Astrocyte (in vitro differentiated cells and primary cell): Measurements from ENCODE around the gene CBLIF. TPM values are rescaled to one million over a fixed set of nuclear protein-coding genes. Genes with fewer than 3 reads are reported as not detected.

Experiments
- DNase-seq: peaks from one replicate; pipeline ENCODE4 v3.0.0-alpha.2; 2010; ENCODE audit warnings: low read depth
- FAIRE-seq: peaks from 2 replicates; lab custom pipeline; 2011; peaks lifted over from hg19 to GRCh38; lab: Jason Lieb, UNC
- H2AFZ ChIP-seq: 2 replicates; pipeline ENCODE4 v1.6.0; 2012; ENCODE audit warnings: low read depth, low read length, inconsistent platforms
- H3K27ac ChIP-seq: 2 replicates; pipeline ENCODE4 v1.5.1; 2011; ENCODE audit warnings: low read depth, low read length, inconsistent platforms
- H3K27me3 ChIP-seq: 2 replicates; pipeline ENCODE4 v1.6.0; 2011; ENCODE audit warnings: low read length, inconsistent platforms; ENCODE audit not compliant: insufficient read depth
- H3K36me3 ChIP-seq: 2 replicates; pipeline ENCODE4 v1.5.1; 2011; ENCODE audit warnings: low read length, inconsistent platforms; ENCODE audit not compliant: insufficient read depth
- H3K4me1 ChIP-seq: 2 replicates; pipeline ENCODE4 v1.5.1; 2011; ENCODE audit warnings: low read length, inconsistent platforms; ENCODE audit not compliant: insufficient read depth
- H3K4me2 ChIP-seq: 2 replicates; pipeline ENCODE4 v1.6.0; 2012; ENCODE audit warnings: low read length, inconsistent platforms
- H3K4me3 ChIP-seq: 2 replicates; pipeline ENCODE4 v1.5.1; 2011; ENCODE audit warnings: low read depth, mild to moderate bottlenecking, low read length, inconsistent platforms; ENCODE audit not compliant: insufficient read depth
- H3K79me2 ChIP-seq: 2 replicates; pipeline ENCODE4 v1.6.0; 2012; ENCODE audit warnings: mild to moderate bottlenecking, low read length, inconsistent platforms; ENCODE audit not compliant: insufficient read depth
- H3K9ac ChIP-seq: 2 replicates; pipeline ENCODE4 v1.6.0; 2012; ENCODE audit warnings: mild to moderate bottlenecking, low read length, inconsistent platforms
- H3K9me3 ChIP-seq: 2 replicates; pipeline ENCODE4 v1.5.1; 2012; ENCODE audit warnings: low read depth, mild to moderate bottlenecking, low read length, inconsistent platforms; ENCODE audit not compliant: insufficient read depth
- H4K20me1 ChIP-seq: 2 replicates; pipeline ENCODE4 v1.6.0; 2012; ENCODE audit warnings: low read length, inconsistent platforms; ENCODE audit not compliant: insufficient read depth
- H3K27ac Mint-ChIP-seq: one replicate; pipeline ENCODE4 v1.8.0; 2021; ENCODE audit warnings: mild to moderate bottlenecking, mixed read lengths; ENCODE audit not compliant: unreplicated experiment
- H3K27me3 Mint-ChIP-seq: one replicate; pipeline ENCODE4 v1.8.0; 2021; ENCODE audit warnings: low read depth, mixed read lengths; ENCODE audit not compliant: unreplicated experiment
- H3K36me3 Mint-ChIP-seq: one replicate; pipeline ENCODE4 v1.8.0; 2021; ENCODE audit warnings: low read depth, mixed read lengths; ENCODE audit not compliant: unreplicated experiment
- H3K4me1 Mint-ChIP-seq: one replicate; pipeline ENCODE4 v1.8.0; 2021; ENCODE audit warnings: low read depth, mixed read lengths; ENCODE audit not compliant: unreplicated experiment
- H3K4me3 Mint-ChIP-seq: one replicate; pipeline ENCODE4 v1.8.0; 2021; ENCODE audit warnings: mild to moderate bottlenecking, moderate library complexity, mixed read lengths; ENCODE audit not compliant: unreplicated experiment
- H3K9me3 Mint-ChIP-seq: one replicate; pipeline ENCODE4 v1.8.0; 2021; ENCODE audit warnings: mild to moderate bottlenecking, mixed read lengths; ENCODE audit not compliant: unreplicated experiment
- CTCF ChIP-seq: IDR thresholded peaks from 2 replicates; pipeline ENCODE4 v1.5.1; 2011; ENCODE audit warnings: low read depth, mild to moderate bottlenecking, inconsistent platforms, low read length, moderate library complexity; ENCODE audit not compliant: insufficient read depth
- EZH2 ChIP-seq: IDR thresholded peaks from 2 replicates; pipeline ENCODE4 v1.6.1; 2012; ENCODE audit warnings: mild to moderate bottlenecking, low read length, inconsistent platforms; ENCODE audit not compliant: insufficient read depth
- total RNA-seq: library from RNA; stranded (reverse); gene quantifications from 2 replicates; pipeline ENCODE4 v1.2.1, GENCODE V29; 2021

The CBLIF gene
- total RNA-seq, 1 donor from 2014 or later = not detected

DNA sequence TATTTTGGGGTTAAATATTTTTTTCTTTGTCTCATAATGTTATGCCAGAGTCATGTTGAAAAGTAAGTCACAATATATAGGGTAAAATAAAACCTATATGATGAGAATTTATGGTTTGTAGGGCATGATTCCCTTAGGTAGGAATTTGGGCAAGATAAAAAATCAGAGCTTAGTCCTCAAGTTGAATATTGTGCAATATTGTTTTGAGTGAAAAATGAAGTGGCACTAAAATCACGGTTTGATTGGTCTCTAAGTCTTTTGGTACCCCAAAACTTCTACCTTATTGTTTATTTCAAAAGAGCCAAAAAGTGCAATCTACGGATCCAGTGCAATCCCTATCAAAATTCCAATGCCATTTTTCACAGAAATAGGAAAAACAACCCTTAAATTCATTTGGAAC lies 33.1 kb downstream of the CBLIF start:
- no peak for TF ChIP-seq CTCF
- no peak for TF ChIP-seq EZH2
- Histone ChIP-seq H3K27ac (no peak overlapping the region), H3K4me3 (no peak overlapping the region), H4K20me1 (no peaks in the 10 kb centered on the region), H2AFZ (no peak overlapping the region), H3K36me3 (peaks cover 4% of the 10 kb centered on the region), H3K4me2 (no peak overlapping the region), H3K9me3 (no peaks in the 10 kb centered on the region), H3K9ac (no peak overlapping the region), H3K4me1 (peaks cover 11% of the 10 kb centered on the region), H3K27me3 (no peaks in the 10 kb centered on the region), H3K79me2 (peaks cover 13% of the 10 kb centered on the region)
- Mint-ChIP-seq H3K9me3 (no peaks in the 10 kb centered on the region), H3K4me3 (no peak overlapping the region), H3K36me3 (peaks cover 3% of the 10 kb centered on the region), H3K4me1 (no peaks in the 10 kb centered on the region), H3K27me3 (no peaks in the 10 kb centered on the region), H3K27ac (no peak overlapping the region)
- DNase-seq = no peak
- FAIRE-seq = no peak

DNA sequence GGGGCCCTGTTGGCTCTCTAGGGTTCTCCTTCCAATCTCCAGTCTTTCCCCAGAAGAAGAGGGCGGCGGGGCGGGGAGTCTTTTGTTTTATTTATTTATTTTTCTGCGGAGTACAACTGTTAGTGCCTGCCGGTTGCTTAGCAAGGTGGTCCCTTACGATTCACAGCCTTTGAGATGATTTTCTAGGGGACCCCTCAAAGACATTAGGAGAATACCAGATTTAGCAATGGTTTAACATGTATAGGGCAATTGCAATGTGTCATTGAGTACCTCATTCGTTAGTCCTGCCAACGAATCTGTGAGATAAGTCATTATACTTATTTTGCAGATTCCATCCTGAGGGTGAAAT lies 34.4 kb downstream of the CBLIF start:
- peak overlapping the region; percentile 76 for H3K27ac ChIP-seq
- TF ChIP-seq EZH2 (no peak), CTCF (no peak)
- no peaks in the 10 kb centered on the region for H3K9me3 ChIP-seq
- H3K36me3 ChIP-seq = peaks cover 18% of the 10 kb centered on the region
- H3K27ac Mint-ChIP-seq = peak overlapping the region; percentile 69
- peak overlapping the region; percentile 97 for H3K4me3 ChIP-seq
- peaks cover 1% of the 10 kb centered on the region for H3K36me3 Mint-ChIP-seq
- no peak for FAIRE-seq
- no peaks in the 10 kb centered on the region for H3K4me1 Mint-ChIP-seq
- H2AFZ ChIP-seq = peak overlapping the region; percentile 93
- no peaks in the 10 kb centered on the region for H4K20me1 ChIP-seq
- H3K27me3 Mint-ChIP-seq = no peaks in the 10 kb centered on the region
- H3K4me2 ChIP-seq = peak overlapping the region; percentile 96
- H3K9me3 Mint-ChIP-seq = no peaks in the 10 kb centered on the region
- peaks cover 11% of the 10 kb centered on the region for H3K4me1 ChIP-seq
- H3K27me3 ChIP-seq = no peaks in the 10 kb centered on the region
- H3K4me3 Mint-ChIP-seq = peak overlapping the region; percentile 96
- H3K9ac ChIP-seq = peak overlapping the region; percentile 91
- DNase-seq = no peak
- H3K79me2 ChIP-seq = peaks cover 13% of the 10 kb centered on the region

- Histone ChIP-seq H3K36me3 (peaks cover 19% of the 10 kb centered on the region), H3K79me2 (peaks cover 13% of the 10 kb centered on the region), H3K27me3 (no peaks in the 10 kb centered on the region), H3K4me3 (peak within 1 kb of the TSS; percentile 97), H2AFZ (peak within 1 kb of the TSS; percentile 93), H3K27ac (peak within 1 kb of the TSS; percentile 76), H3K9me3 (no peaks in the 10 kb centered on the region), H3K4me1 (peaks cover 11% of the 10 kb centered on the region), H3K4me2 (peak within 1 kb of the TSS; percentile 96), H4K20me1 (no peaks in the 10 kb centered on the region), H3K9ac (peak within 1 kb of the TSS; percentile 91)
- peak within 1 kb of the TSS; percentile 69 for H3K27ac Mint-ChIP-seq
- H3K9me3 Mint-ChIP-seq = no peaks in the 10 kb centered on the region
- no peaks in the 10 kb centered on the region for H3K27me3 Mint-ChIP-seq
- TF ChIP-seq EZH2 = no peak
- no peak for TF ChIP-seq CTCF
- H3K36me3 Mint-ChIP-seq = peaks cover 1% of the 10 kb centered on the region
- no peak for FAIRE-seq
- no peaks in the 10 kb centered on the region for H3K4me1 Mint-ChIP-seq
- DNase-seq = peak; percentile 81
- peak within 1 kb of the TSS; percentile 96 for H3K4me3 Mint-ChIP-seq
Observed at GRCh38 chr11:59810189-59810910, 34.9 kb downstream of the CBLIF start, which contains the start of gene MRPL16. Gene MRPL16 (minus strand): TSS chr11:59810778. CDS start chr11:59810658, 120 bp downstream.
